Right ventricle myocardium inferior (tissue), 1 donor: ENCODE data around the gene TMEM40. TPM values are rescaled to one million over a fixed set of nuclear protein-coding genes. Genes with fewer than 3 reads are reported as not detected.

Experiments used
- ATAC-seq: fragments of 200-7000 bp; cut with Tn5 transposase; one replicate; pipeline ENCODE4 v1.9.1; 2020; ENCODE audit warnings: mild to moderate bottlenecking, moderate library complexity
- DNase-seq: peaks from one replicate; pipeline ENCODE4 v3.0.0; 2021; ENCODE audit errors: missing footprints
- intact Hi-C: fragments of 100-400 bp; cut with DNase I; formaldehyde crosslinking; loops from one replicate; pipeline ENCODE4 v1.11.0; 2022
- total RNA-seq: library from RNA; stranded (reverse); fragmentation: NEBNext Ultra II Directional; extraction: Animal tissue kit (Norgen Biotek cat#: 25700); gene quantifications from one replicate; pipeline ENCODE4 v1.2.1, GENCODE V29; 2021
- donor health status: DM: no; HTN: yes; CAD: no; lungs with severe emphysema.

TMEM40 gene
- total RNA-seq, 1 donor from 2014 or later: 4.2 TPM

- no peak for ATAC-seq
- intact Hi-C loops: loop anchor here (5.0 kb wide), 1 partner anchor 34 kb away; no protein-coding TSS in a partner anchor
Measured at GRCh38 chr3:12756175-12756574, 2.9 kb downstream of the TMEM40 start.

GRCh38 chr3:12755754-12756153 is 3.3 kb downstream of the TMEM40 start:
- ATAC-seq: no peak
- intact Hi-C loops: loop anchor here (5.0 kb wide), 1 partner anchor 33 kb away; no protein-coding TSS in a partner anchor

More at GRCh38 chr3:12756175-12756574, 2.9 kb downstream of the TMEM40 start:
- DNase-seq: no peak

GRCh38 chr3:12754313-12754712 is 4.7 kb downstream of the TMEM40 start:
- ATAC-seq (no peak), DNase-seq (no peak)
- intact Hi-C loops: no loop called here

More at GRCh38 chr3:12755754-12756153, 3.3 kb downstream of the TMEM40 start:
- DNase-seq: no peak

- ATAC-seq: no peak
- no peak for DNase-seq
- intact Hi-C loops: no loop called here
Measured at GRCh38 chr3:12753275-12754028, 5.6 kb downstream of the TMEM40 start.

GRCh38 chr3:12752809-12753208 is 6.2 kb downstream of the TMEM40 start:
- intact Hi-C loops: no loop called here
- ATAC-seq (no peak), DNase-seq (no peak)

GRCh38 chr3:12752102-12752501 is 7.0 kb downstream of the TMEM40 start:
- DNase-seq (no peak), ATAC-seq (no peak)
- intact Hi-C loops: no loop called here

GRCh38 chr3:12751571-12751970 is 7.5 kb downstream of the TMEM40 start:
- DNase-seq: no peak
- intact Hi-C loops: no loop called here
- no peak for ATAC-seq

- DNase-seq (no peak), ATAC-seq (peak; percentile 26)
- intact Hi-C loops: no loop called here
Measured at GRCh38 chr3:12750658-12751071, 8.4 kb downstream of the TMEM40 start.

GRCh38 chr3:12750223-12750622 is 8.8 kb downstream of the TMEM40 start:
- DNase-seq: no peak
- ATAC-seq: peak; percentile 70
- intact Hi-C loops: no loop called here

- no peak for DNase-seq
- intact Hi-C loops: no loop called here
- no peak for ATAC-seq
Measured at GRCh38 chr3:12748477-12748876, 10.6 kb downstream of the TMEM40 start.

- DNase-seq: no peak
- intact Hi-C loops: no loop called here
- ATAC-seq: no peak
Measured at GRCh38 chr3:12746419-12746818, 12.6 kb downstream of the TMEM40 start.

- intact Hi-C loops: no loop called here
- ATAC-seq: no peak
- DNase-seq: no peak
Measured at GRCh38 chr3:12744326-12744725, 14.7 kb downstream of the TMEM40 start.

- intact Hi-C loops: no loop called here
- ATAC-seq (peak; percentile 37), DNase-seq (no peak)
Measured at GRCh38 chr3:12743583-12743982, 15.5 kb downstream of the TMEM40 start.

- ATAC-seq: no peak
- intact Hi-C loops: no loop called here
- DNase-seq: no peak
Measured at GRCh38 chr3:12742330-12743107, 16.5 kb downstream of the TMEM40 start.

GRCh38 chr3:12741209-12741608 is 17.9 kb downstream of the TMEM40 start:
- DNase-seq (no peak), ATAC-seq (peak; percentile 88)
- intact Hi-C loops: no loop called here

- DNase-seq (no peak), ATAC-seq (no peak)
- intact Hi-C loops: no loop called here
Measured at GRCh38 chr3:12737833-12738232, 21.2 kb downstream of the TMEM40 start.

- intact Hi-C loops: no loop called here
- DNase-seq (no peak), ATAC-seq (no peak)
Measured at GRCh38 chr3:12737319-12737718, 21.7 kb downstream of the TMEM40 start.

GRCh38 chr3:12734960-12735359 is 24.1 kb downstream of the TMEM40 start:
- intact Hi-C loops: no loop called here
- DNase-seq (no peak), ATAC-seq (no peak)

GRCh38 chr3:12733566-12733965 is 25.5 kb downstream of the TMEM40 start:
- intact Hi-C loops: no loop called here
- DNase-seq: no peak

More at GRCh38 chr3:12733566-12733965, 25.5 kb downstream of the TMEM40 start:
- ATAC-seq: no peak
